ENCODE data around the gene BCLAF1.

The BCLAF1 gene

GRCh38 chr6:136289579-136290409 is at the start of gene BCLAF1:
BCLAF1 (minus strand) TSS chr6:136289846; CDS start chr6:136279866, 9,980 bp downstream.
- DNase-seq, result peak; percentile 87 to 96

GRCh38 chr6:136338486-136338885 is 48.8 kb upstream of the BCLAF1 start:
- DNase-seq, result no peak

GRCh38 chr6:136337606-136338005 is 48.0 kb upstream of the BCLAF1 start:
- no peak for DNase-seq

GRCh38 chr6:136337121-136337520 is 47.5 kb upstream of the BCLAF1 start:
- DNase-seq, result no peak

GRCh38 chr6:136335736-136336363 is 46.2 kb upstream of the BCLAF1 start:
- DNase-seq, result no peak

- DNase-seq, result no peak
Measured at GRCh38 chr6:136334853-136335252, 45.2 kb upstream of the BCLAF1 start.

GRCh38 chr6:136334465-136334846 is 44.8 kb upstream of the BCLAF1 start:
- no peak for DNase-seq

- DNase-seq, result no peak
Measured at GRCh38 chr6:136333824-136334464, 44.3 kb upstream of the BCLAF1 start.

GRCh38 chr6:136331461-136331860 is 41.8 kb upstream of the BCLAF1 start:
- DNase-seq, result no peak

GRCh38 chr6:136330634-136331033 is 41.0 kb upstream of the BCLAF1 start:
- DNase-seq, result no peak

GRCh38 chr6:136326038-136326553 is 36.5 kb upstream of the BCLAF1 start:
- no peak for DNase-seq

- DNase-seq, result no peak
Measured at GRCh38 chr6:136324686-136325380, 35.2 kb upstream of the BCLAF1 start.

GRCh38 chr6:136323431-136324112 is 33.9 kb upstream of the BCLAF1 start:
- no peak for DNase-seq

GRCh38 chr6:136319732-136320131 is 30.1 kb upstream of the BCLAF1 start:
- no peak for DNase-seq

- no peak for DNase-seq
Measured at GRCh38 chr6:136318676-136319075, 29.0 kb upstream of the BCLAF1 start.

GRCh38 chr6:136317971-136318370 is 28.3 kb upstream of the BCLAF1 start:
- DNase-seq, result no peak

- peak; percentile 14 to 41 for DNase-seq
Measured at GRCh38 chr6:136317021-136317694, 27.5 kb upstream of the BCLAF1 start.

GRCh38 chr6:136315594-136315993 is 25.9 kb upstream of the BCLAF1 start:
- no peak for DNase-seq

GRCh38 chr6:136312975-136313374 is 23.3 kb upstream of the BCLAF1 start:
- no peak for DNase-seq

- DNase-seq, result no peak
Measured at GRCh38 chr6:136309729-136310311, 20.2 kb upstream of the BCLAF1 start.

GRCh38 chr6:136309171-136309570 is 19.5 kb upstream of the BCLAF1 start:
- no peak for DNase-seq
